GM21576 (cell line): ENCODE measurements around the gene SUGP1.

Experiments used
- ATAC-seq: cut with Tn5 transposase; IDR thresholded peaks from one replicate; pipeline ENCODE4 v1.9.1; 2021; ENCODE audit warnings: mild to moderate bottlenecking, moderate library complexity; ENCODE audit not compliant: unreplicated experiment

The SUGP1 gene

DNA sequence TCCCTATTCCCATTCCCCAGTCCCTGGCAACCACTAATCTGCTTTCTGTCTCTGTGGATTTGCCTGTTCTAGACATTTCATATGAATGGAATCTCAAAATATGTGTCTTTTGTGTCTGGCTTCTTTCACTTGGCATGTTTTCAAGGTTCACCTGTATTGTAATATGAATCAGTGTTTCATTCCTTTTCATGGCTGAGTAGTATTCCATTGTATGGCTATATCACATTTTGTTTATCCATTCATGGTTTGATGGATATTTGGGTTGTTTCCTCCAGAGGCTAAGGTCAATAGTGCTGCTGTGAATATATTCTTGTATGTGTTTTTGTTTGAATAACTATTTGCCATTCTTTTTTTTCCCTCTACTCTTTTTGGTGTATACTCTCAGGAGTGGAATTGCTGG lies 84.1 kb downstream of the SUGP1 start:
- no peak for ATAC-seq

GRCh38 chr19:19234220-19234816 lies 86.0 kb downstream of the SUGP1 start:
- ATAC-seq: no peak

- no peak for ATAC-seq
Measured at GRCh38 chr19:19232261-19232721, 88.0 kb downstream of the SUGP1 start.

- ATAC-seq: no peak
Measured at GRCh38 chr19:19230999-19231398, 89.3 kb downstream of the SUGP1 start.

DNA sequence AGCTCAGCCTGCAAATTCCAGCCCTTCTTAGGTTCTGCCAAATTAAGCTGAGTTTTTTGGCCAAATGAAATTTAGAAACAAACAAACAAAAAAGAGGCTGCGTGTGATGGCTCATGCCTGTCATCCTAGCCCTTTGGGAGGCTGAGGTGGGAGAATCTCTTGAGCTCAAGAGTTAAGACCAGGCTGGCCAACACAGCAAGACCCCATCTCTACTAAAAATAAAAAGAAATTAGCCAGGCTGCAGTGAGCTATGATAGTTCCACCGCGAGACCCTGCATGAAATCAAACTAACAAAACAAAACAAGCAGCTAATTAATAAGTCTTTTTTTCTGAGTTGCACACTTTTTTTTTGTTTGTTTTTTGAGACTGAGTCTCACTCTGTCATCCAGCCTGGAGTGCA lies 90.6 kb downstream of the SUGP1 start:
- ATAC-seq: no peak

- ATAC-seq: no peak
Measured at GRCh38 chr19:19227217-19227616, 93.1 kb downstream of the SUGP1 start.

- ATAC-seq: no peak
Measured at GRCh38 chr19:19226663-19227062, 93.6 kb downstream of the SUGP1 start.

DNA sequence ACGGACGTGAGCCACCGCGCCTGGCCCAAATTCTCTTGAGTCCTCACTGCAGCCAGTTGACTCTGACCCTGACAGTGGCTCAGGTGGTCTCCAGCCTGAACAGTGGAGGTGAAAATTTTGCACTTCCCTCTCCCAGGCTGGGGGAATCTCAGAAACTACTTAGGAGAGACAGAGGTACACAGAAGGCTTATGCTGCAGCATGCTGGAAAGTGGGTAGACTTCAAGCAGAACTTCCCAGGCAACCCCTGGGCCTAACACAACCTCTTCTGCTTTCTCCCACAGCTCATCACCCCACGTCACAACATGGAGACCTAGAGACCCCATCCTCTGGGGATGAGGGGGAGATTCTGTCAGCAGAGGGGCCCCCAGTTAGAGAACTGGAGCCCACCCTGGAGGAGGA lies 94.1 kb downstream of the SUGP1 start:
- ATAC-seq: no peak
